HG03442 (cell line): Measurements from ENCODE around the gene C6orf89.
"Not testable (repeated sequence)": the region's sequence is repeated elsewhere in the genome, so short reads cannot be mapped to it uniquely, and the experiment has no call there.

Experiments used
- ATAC-seq: cut with Tn5 transposase; IDR thresholded peaks from one replicate; pipeline ENCODE4 v1.9.1; 2021; ENCODE audit warnings: mild to moderate bottlenecking, moderate library complexity; ENCODE audit not compliant: unreplicated experiment

Gene C6orf89

GRCh38 chr6:36945301-36945700, 59.5 kb downstream of the C6orf89 start:
- ATAC-seq = no peak

GRCh38 chr6:36946526-36946925, 60.8 kb downstream of the C6orf89 start:
- no peak for ATAC-seq

GRCh38 chr6:36947570-36948351, 62.0 kb downstream of the C6orf89 start:
- no peak for ATAC-seq

- ATAC-seq = not testable (repeated sequence)
These were observed 63.3 kb downstream of the C6orf89 start for GRCh38 chr6:36949076-36949475.

GRCh38 chr6:36949636-36950035, 63.9 kb downstream of the C6orf89 start:
- ATAC-seq = no peak

GRCh38 chr6:36953931-36954261, 68.1 kb downstream of the C6orf89 start:
- ATAC-seq = no peak

- no peak for ATAC-seq
These were observed 68.6 kb downstream of the C6orf89 start, which contains the start of gene PI16 for GRCh38 chr6:36954262-36954931. Gene PI16 (plus strand): TSS chr6:36954738. CDS start chr6:36954761, 23 bp downstream.

GRCh38 chr6:36955136-36955535, 69.4 kb downstream of the C6orf89 start:
- no peak for ATAC-seq

GRCh38 chr6:36955671-36956445, 70.1 kb downstream of the C6orf89 start:
- no peak for ATAC-seq

GRCh38 chr6:36956446-36956820, 70.7 kb downstream of the C6orf89 start:
- ATAC-seq = no peak

- no peak for ATAC-seq
These were observed 72.1 kb downstream of the C6orf89 start for GRCh38 chr6:36957773-36958271.

- ATAC-seq = no peak
These were observed 73.2 kb downstream of the C6orf89 start for GRCh38 chr6:36958775-36959554.

GRCh38 chr6:36959555-36960250, 74.0 kb downstream of the C6orf89 start:
- ATAC-seq = no peak

GRCh38 chr6:36961441-36962435, 76.0 kb downstream of the C6orf89 start:
- ATAC-seq = no peak

GRCh38 chr6:36962874-36963273, 77.1 kb downstream of the C6orf89 start:
- no peak for ATAC-seq

- no peak for ATAC-seq
These were observed 77.9 kb downstream of the C6orf89 start for GRCh38 chr6:36963451-36964290.

GRCh38 chr6:36964349-36964748, 78.6 kb downstream of the C6orf89 start:
- ATAC-seq = no peak

GRCh38 chr6:36964908-36965307, 79.2 kb downstream of the C6orf89 start:
- no peak for ATAC-seq
